ENCODE data around the gene OGG1. TPM values are rescaled to one million over a fixed set of nuclear protein-coding genes. Genes with fewer than 3 reads are reported as not detected.

OGG1 gene
- 30.0 TPM for polyA plus RNA-seq (ENCODE audit: insufficient read length)

DNA sequence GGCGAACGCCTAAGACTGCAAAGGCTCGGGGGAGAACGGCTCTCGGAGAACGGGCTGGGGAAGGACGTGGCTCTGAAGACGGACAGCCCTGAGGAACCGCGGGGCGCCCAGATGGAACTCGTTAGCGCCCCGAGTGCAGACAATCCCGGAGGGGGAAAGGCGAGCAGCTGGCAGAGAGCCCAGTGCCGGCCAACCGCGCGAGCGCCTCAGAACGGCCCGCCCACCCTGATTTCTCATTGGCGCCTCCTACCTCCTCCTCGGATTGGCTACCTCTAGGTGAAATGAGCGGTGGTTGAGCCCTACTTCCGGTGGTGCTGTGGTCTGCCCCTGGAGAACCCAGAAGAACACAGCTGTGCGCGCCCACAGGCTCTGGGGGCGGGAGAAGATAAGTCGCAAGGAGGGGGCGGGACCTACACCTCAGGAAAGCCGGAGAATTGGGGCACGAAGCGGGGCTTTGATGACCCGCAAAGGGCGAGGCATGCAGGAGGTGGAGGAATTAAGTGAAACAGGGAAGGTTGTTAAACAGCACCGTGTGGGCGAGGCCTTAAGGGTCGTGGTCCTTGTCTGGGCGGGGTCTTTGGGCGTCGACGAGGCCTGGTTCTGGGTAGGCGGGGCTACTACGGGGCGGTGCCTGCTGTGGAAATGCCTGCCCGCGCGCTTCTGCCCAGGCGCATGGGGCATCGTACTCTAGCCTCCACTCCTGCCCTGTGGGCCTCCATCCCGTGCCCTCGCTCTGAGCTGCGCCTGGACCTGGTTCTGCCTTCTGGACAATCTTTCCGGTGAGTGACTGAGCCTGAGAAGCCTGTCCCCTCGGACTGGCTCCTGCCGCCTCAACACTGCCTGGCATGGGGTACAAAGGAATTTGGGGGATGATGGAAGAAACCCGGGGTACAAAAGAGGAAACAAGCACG, at the start of gene OGG1:
Gene OGG1 (plus strand): TSS at position 308 of the 911 bp plus-strand sequence. CDS start 335 bp downstream, at position 643.
- DNase-seq (ENCODE audit: low read depth): peak; percentile 91

DNA sequence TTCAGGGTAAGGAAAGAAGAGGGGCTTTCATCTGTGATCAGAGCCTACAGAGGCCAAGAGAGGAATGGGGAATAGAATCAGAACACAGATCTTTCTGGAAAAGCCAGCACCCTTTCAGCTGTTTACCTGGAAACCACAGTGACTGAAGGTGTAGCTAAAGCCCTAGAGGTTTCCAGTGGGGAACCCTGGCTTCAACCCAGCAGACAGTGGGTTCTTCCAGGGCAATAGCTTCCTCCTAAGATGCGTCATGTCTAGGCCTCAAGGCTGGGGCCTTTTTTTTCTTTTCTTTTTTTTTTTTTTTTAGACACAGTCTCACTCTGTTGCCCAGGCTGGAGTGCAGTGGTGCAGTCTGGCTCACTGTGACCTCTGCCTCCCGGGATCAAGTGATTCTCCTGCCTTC, 49.2 kb upstream of the OGG1 start:
- DNase-seq (ENCODE audit: low read depth): no peak

GRCh38 chr3:9701006-9701405, 48.7 kb upstream of the OGG1 start:
- DNase-seq (ENCODE audit: low read depth): no peak

DNA sequence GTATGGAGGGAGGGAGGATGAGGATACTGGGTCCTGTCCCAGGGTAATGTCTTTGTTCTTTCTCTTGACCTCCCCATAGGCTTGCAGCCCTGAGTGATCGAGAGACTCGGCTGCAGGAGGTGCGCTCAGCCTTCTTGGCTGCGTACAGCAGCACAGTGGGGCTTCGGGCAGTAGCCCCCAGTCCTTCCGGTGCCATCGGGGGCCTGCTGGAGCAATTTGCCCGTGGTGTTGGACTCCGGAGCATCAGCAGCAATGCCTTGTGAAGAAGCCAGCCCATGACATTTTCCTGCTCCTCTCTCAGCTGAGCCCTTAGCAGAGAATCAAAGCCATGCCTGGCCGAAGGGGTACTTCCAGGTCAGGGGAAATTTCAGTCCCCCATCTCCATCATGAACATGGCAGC, 48.0 kb upstream of the OGG1 start:
- DNase-seq (ENCODE audit: low read depth): no peak

DNA sequence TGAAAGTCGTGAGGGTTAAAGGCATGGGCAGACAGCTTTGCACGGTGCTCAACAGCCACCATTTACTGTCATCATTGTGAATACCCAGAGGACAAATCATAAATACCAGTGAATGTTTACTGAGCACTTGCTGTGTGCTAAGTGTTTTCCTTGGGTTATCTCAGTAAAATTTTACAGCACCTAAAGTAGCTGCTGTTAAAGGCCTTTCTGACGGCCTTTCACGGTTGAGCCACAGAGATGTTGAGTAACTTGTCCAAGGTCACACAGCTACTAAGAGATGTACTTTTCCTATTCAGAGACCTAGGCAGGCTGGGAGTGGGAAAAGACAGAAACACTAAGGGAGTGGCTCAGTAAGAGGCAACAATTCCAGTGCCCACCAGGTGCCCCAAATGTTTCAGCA, 46.5 kb upstream of the OGG1 start:
- no peak for DNase-seq (ENCODE audit: low read depth)

GRCh38 chr3:9703736-9704346, 45.9 kb upstream of the OGG1 start, which contains the start of gene CPNE9:
CPNE9 (plus strand) TSS chr3:9703833; CDS start chr3:9703997, 164 bp downstream.
- DNase-seq (ENCODE audit: low read depth): no peak

DNA sequence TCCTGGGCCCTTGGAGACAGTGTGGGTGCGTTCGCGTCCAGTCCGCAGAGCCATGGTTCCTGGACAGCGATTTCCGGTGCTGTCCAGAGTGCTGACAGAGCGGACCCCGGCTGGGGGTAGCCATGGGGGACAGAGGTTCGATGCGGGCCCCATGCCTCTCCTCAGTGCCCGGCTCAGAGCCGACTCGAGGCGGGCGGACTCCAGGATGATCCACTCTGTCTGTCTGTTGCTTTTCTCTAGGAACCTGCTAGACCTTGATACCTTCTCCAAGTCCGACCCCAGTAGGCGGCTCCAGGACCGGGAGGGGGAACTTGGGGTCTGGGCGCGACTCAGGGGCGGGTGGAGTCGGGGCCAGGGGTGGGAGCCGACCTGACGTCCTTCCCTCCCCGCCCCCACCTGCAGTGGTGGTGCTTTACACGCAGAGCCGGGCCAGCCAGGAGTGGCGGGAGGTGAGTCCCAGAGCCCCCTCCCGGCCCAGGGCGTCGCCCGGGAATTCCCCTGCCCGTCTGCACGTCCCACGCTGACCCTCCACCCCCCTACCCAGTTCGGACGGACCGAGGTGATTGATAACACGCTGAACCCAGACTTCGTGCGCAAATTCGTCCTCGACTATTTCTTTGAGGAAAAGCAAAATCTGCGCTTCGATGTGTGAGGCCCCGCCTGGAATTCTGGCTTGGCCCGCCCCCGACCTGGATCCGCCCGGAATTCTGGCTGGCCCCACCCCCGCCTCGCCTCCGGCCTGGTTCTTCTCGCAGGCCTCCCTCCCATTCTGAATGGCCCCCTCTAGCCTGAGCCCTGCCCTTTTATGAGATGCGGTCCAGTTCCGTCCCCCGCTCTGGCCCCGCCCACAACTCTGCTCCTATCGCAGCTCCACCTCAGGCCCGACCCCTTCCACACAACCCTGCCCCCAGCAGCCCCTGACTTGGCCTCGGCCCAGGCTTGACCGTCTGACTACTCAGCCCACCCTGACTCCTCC, 45.1 kb upstream of the OGG1 start:
- DNase-seq (ENCODE audit: low read depth): no peak

DNA sequence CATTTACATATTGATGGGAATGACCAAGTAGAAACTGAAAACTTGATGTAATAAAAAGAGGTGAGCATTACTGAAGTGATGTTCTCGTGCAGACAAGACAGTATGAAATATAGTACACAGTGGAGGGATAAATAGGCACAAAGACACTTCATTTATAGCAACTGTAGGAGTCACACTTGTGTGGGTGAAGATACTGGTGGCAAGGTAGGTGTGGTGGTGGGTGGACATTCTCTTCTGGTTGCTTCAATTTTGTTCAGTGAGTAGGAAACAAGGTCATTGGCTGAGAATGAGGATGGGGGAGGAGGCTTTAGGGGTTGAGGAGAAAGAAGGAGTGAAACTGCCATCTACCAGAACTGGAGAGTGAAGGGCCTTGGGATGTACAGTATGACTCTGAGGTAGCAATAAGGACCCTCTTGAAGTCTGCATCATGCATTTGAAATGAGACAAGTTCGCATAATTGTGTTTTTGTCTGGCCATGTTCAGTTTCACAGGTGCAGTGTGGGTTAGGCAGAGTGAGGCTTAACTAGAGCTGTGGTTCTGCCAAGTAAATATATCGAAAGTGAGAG, 39.5 kb upstream of the OGG1 start:
- no peak for DNase-seq (ENCODE audit: low read depth)

DNA sequence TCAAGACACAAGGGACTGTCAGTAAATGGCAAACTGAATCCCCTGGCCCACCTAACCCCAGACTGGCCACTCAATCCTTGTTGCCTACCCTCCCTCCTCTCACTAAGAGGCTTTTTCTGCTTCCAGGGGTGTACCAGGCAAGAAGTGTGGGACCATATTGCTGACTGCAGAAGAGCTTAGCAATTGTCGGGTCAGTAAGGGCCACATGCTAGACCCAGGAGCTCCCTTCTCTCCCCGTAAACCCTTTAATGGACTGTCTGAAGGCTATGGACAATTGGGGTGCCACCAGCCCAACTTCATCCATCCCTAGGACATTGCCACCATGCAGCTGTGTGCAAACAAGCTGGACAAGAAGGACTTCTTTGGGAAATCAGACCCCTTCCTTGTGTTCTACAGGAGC, 37.3 kb upstream of the OGG1 start:
- DNase-seq (ENCODE audit: low read depth): no peak

GRCh38 chr3:9713142-9713541, 36.6 kb upstream of the OGG1 start:
- DNase-seq (ENCODE audit: low read depth): no peak

DNA sequence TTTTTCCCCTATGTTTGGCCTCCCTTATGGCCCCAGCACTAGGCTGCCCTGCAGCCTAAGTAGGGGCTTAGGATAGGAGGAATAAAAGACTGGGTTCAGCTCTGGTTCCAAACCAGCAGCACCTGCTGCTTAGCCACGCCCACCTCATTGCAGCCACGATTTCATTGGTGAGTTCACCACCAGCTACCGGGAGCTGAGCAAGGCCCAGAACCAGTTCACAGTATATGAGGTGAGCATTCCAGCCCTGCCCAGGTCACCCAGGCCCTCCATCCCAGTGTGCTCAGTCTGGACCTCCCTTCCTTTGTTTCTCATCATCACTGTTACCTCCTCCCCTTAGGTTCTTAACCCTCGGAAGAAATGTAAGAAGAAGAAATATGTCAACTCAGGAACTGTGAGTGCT, 34.6 kb upstream of the OGG1 start:
- DNase-seq (ENCODE audit: low read depth): no peak

GRCh38 chr3:9715764-9716437, 33.9 kb upstream of the OGG1 start:
- peak; percentile 38 for DNase-seq (ENCODE audit: low read depth)

DNA sequence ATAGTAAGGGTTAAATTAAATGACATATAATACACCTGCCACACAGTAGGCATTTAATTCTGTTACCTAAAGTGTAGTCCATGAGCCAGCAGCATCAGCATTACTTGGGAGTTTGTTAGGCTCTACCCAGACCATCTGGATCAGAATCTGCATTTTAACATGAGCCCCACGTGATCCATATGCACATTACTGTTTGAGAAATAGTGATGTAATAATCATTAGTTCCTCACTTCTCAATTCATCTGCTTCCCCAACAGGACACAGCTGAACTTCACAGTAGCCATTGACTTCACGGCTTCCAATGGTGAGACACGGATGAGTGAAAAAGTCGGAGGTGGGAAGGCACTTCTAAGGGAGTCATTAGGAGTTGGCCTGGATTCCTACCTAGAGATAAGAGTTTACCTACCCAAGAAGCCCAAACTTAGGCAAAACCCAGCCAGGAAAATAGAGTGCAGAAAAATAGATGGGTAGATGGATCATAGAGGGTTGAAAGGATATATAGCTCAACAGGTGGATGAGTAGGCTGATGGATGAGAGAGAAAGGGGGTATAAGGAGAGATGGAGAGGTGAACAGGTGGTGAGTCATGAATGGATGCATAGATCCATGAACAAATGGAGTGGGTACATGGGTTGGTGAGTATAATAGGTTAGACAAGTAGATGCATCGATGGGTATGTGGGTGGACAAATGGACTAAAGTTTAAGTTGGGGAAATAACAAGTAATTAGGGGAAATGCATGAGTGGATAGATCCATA, 32.8 kb upstream of the OGG1 start:
- no peak for DNase-seq (ENCODE audit: low read depth)

- no peak for DNase-seq (ENCODE audit: low read depth)
These were observed 32.2 kb upstream of the OGG1 start for GRCh38 chr3:9717563-9717962.

- DNase-seq (ENCODE audit: low read depth): no peak
These were observed 31.6 kb upstream of the OGG1 start for GRCh38 chr3:9718118-9718517.

- DNase-seq (ENCODE audit: low read depth): no peak
These were observed 28.6 kb upstream of the OGG1 start for GRCh38 chr3:9721015-9721699.

DNA sequence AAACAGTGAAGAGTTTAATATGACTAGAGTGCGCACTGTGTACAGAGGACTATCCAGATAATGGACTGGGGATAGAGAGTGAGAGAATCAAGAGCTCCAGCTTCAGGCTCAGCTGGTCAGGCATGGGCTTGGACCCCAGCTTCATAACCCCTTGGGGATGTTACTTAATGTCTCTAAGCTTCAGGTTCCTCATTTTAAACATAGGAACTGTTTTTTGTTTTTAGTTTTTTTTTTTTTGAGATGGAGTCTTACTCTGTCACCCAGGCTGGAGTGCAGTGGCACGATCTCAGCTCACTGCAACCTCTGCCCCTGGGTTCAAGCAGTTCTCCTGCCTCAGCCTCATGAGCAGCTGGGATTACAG, 28.1 kb upstream of the OGG1 start:
- DNase-seq (ENCODE audit: low read depth): no peak

GRCh38 chr3:9725775-9726515, 23.8 kb upstream of the OGG1 start:
- DNase-seq (ENCODE audit: low read depth): no peak

- DNase-seq (ENCODE audit: low read depth): no peak
These were observed 22.6 kb upstream of the OGG1 start for GRCh38 chr3:9727041-9727595.

Measured in forelimb muscle (tissue), 1 donor.